MCF 10A (cell line): ENCODE data around the gene CRELD2. TPM values are rescaled to one million over a fixed set of nuclear protein-coding genes. Genes with fewer than 3 reads are reported as not detected.
A peak's percentile ranks its signal among the peaks of the same experiment; 100 is the strongest.

ENCODE experiments used
- Bru-seq: library from RNA; stranded (reverse); fragments of 400-500 nt; gene quantifications from one replicate; lab custom pipeline; 2021; lab: Mats Ljungman, UMichigan
- BruChase-seq, 2 experiments: library from RNA; stranded (reverse); fragments of 400-500 nt; gene quantifications; one replicate each; lab custom pipeline; 2021; lab: Mats Ljungman, UMichigan
- BruUV-seq: library from RNA; stranded (reverse); fragments of 400-500 nt; replicated peaks from 2 replicates; lab custom pipeline; 2021; lab: Mats Ljungman, UMichigan
- CTCF ChIA-PET: fragments of 300-600 bp; sonication (Branson Sonifier 250); formaldehyde crosslinking; extraction: SDS; loops from one replicate; lab custom pipeline; 2021; ENCODE audit warnings: antibody characterized with exemption, inconsistent platforms; lab: Yijun Ruan, JAX
- POLR2A ChIA-PET: fragments of 300-600, 350-650 bp; sonication (Branson Sonifier 250); formaldehyde crosslinking; extraction: SDS; loops from one replicate; lab custom pipeline; 2020; ENCODE audit warnings: antibody characterized with exemption, inconsistent platforms; lab: Yijun Ruan, JAX
- DNase-seq: peaks from one replicate; pipeline ENCODE4 v3.0.0-alpha.2; 2018; ENCODE audit not compliant: unreplicated experiment
- H3K27ac Mint-ChIP-seq: one replicate; pipeline ENCODE4 v1.8.0; 2022; ENCODE audit warnings: mild to moderate bottlenecking, low read depth, mixed read lengths; ENCODE audit not compliant: unreplicated experiment
- H3K27me3 Mint-ChIP-seq: one replicate; pipeline ENCODE4 v1.8.0; 2022; ENCODE audit warnings: mixed read lengths; ENCODE audit not compliant: insufficient read depth, unreplicated experiment
- H3K36me3 Mint-ChIP-seq: one replicate; pipeline ENCODE4 v1.8.0; 2022; ENCODE audit warnings: mild to moderate bottlenecking, moderate library complexity, mixed read lengths; ENCODE audit not compliant: insufficient read depth, unreplicated experiment
- H3K4me1 Mint-ChIP-seq: one replicate; pipeline ENCODE4 v1.8.0; 2022; ENCODE audit warnings: mixed read lengths; ENCODE audit not compliant: insufficient read depth, unreplicated experiment
- H3K4me3 Mint-ChIP-seq: one replicate; pipeline ENCODE4 v1.8.0; 2022; ENCODE audit warnings: mild to moderate bottlenecking, moderate library complexity, mixed read lengths; ENCODE audit not compliant: unreplicated experiment
- H3K9me3 Mint-ChIP-seq: one replicate; pipeline ENCODE4 v1.8.0; 2022; ENCODE audit warnings: mixed read lengths; ENCODE audit not compliant: unreplicated experiment
- CTCF ChIP-seq: fragments of 200-600 bp; IDR thresholded peaks from one replicate; pipeline ENCODE4 v1.8.0; 2022; ENCODE audit warnings: antibody characterized with exemption, mild to moderate bottlenecking; ENCODE audit not compliant: unreplicated experiment
- intact Hi-C: fragments of 100-400 bp; cut with micrococcal nuclease; formaldehyde crosslinking; loops from 2 replicates; pipeline ENCODE4 v1.14.1; 2022
- long read RNA-seq: library from polyadenylated mRNA; stranded (forward); transcript quantifications from one replicate; pipeline ENCODE4 v2.0.0, GENCODE V29; 2022
- total RNA-seq: library from RNA; stranded (reverse); gene quantifications from 2 replicates; pipeline ENCODE4 v1.2.3, GENCODE V29; 2022

The CRELD2 gene, protein sequence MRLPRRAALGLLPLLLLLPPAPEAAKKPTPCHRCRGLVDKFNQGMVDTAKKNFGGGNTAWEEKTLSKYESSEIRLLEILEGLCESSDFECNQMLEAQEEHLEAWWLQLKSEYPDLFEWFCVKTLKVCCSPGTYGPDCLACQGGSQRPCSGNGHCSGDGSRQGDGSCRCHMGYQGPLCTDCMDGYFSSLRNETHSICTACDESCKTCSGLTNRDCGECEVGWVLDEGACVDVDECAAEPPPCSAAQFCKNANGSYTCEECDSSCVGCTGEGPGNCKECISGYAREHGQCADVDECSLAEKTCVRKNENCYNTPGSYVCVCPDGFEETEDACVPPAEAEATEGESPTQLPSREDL
- total RNA-seq (70.7 and 107 TPM in 2 replicates), Bru-seq, nascent RNA (percentile 60 among the genes with signal in this experiment), BruChase-seq, experiment 1, labeled RNA remaining after a 6-hour chase (percentile 76 among the genes with signal in this experiment), BruChase-seq, experiment 2, labeled RNA remaining after a 2-hour chase (percentile 74 among the genes with signal in this experiment)
- long read RNA-seq, transcript CRELD2-201 (10 exons, 1,357 nt) = major isoform, 200 of 254 reads
- long read RNA-seq, partial matches to known transcripts = 5 of 254 reads
- long read RNA-seq, other reads (novel, unspliced or antisense) = 48 of 254 reads

- peak within 1 kb of the TSS; percentile 74 for H3K4me3 Mint-ChIP-seq
- CTCF ChIA-PET = no interaction called here
Observed at GRCh38 chr22:49917974-49918910, at the start of gene CRELD2, which contains the start of gene ALG12. TSS of gene CRELD2 (plus strand) at chr22:49918634. CDS start at chr22:49918770, 136 bp downstream. TSS of gene ALG12 (minus strand) at chr22:49918438. CDS start at chr22:49913765, 4,673 bp downstream.

GRCh38 chr22:49869086-49869830 lies 49.2 kb upstream of the CRELD2 start:
- BruUV-seq = no TSS peak
- H3K27ac Mint-ChIP-seq = no peak overlapping the region
- no peaks in the 10 kb centered on the region for H3K4me1 Mint-ChIP-seq
- CTCF ChIA-PET = interaction anchor here (1.7 kb wide), 1 partner anchor 13 kb away, joined by 4 read pairs; no protein-coding TSS in a partner anchor
- peaks cover 21% of the 10 kb centered on the region for H3K9me3 Mint-ChIP-seq
- peaks cover 45% of the 10 kb centered on the region for H3K36me3 Mint-ChIP-seq
- no peak overlapping the region for H3K4me3 Mint-ChIP-seq
- H3K27me3 Mint-ChIP-seq = no peaks in the 10 kb centered on the region
- POLR2A ChIA-PET = no interaction called here
- DNase-seq = no peak
- intact Hi-C loops = no loop called here
- TF ChIP-seq CTCF = no peak

More at GRCh38 chr22:49917974-49918910, at the start of gene CRELD2, which contains the start of gene ALG12:
- Mint-ChIP-seq H3K9me3 (no peaks in the 10 kb centered on the region), H3K4me1 (no peaks in the 10 kb centered on the region), H3K27ac (peak within 1 kb of the TSS; percentile 83), H3K36me3 (peaks cover 7% of the 10 kb centered on the region), H3K27me3 (no peaks in the 10 kb centered on the region)
- no peak for TF ChIP-seq CTCF
- intact Hi-C loops = loop anchor here (1.0 to 10.0 kb wide), 2 partner anchors 63 to 151 kb away; partner anchors contain the start of gene ZBED4
- peak; percentile 96 for DNase-seq
- POLR2A ChIA-PET = interaction anchor here (0.7 to 2.6 kb wide), 12 partner anchors 9 to 921 kb away, joined by 3 to 9 read pairs (median 4); no protein-coding TSS in a partner anchor
- BruUV-seq = no TSS peak

GRCh38 chr22:49869845-49870712 lies 48.4 kb upstream of the CRELD2 start:
- no peak for TF ChIP-seq CTCF
- BruUV-seq = no TSS peak
- no peaks in the 10 kb centered on the region for H3K27me3 Mint-ChIP-seq
- no peak overlapping the region for H3K27ac Mint-ChIP-seq
- H3K9me3 Mint-ChIP-seq = peaks cover 21% of the 10 kb centered on the region
- intact Hi-C loops = no loop called here
- CTCF ChIA-PET = interaction anchor here (1.7 to 1.9 kb wide), 2 partner anchors 12 to 103 kb away, joined by 4 to 6 read pairs; no protein-coding TSS in a partner anchor
- no peaks in the 10 kb centered on the region for H3K4me1 Mint-ChIP-seq
- no peak for DNase-seq
- POLR2A ChIA-PET = interaction anchor here (1.6 kb wide), 1 partner anchor 14 kb away, joined by 4 read pairs; no protein-coding TSS in a partner anchor
- peaks cover 50% of the 10 kb centered on the region for H3K36me3 Mint-ChIP-seq
- H3K4me3 Mint-ChIP-seq = no peak overlapping the region
